ENCODE measurements around the gene ATP1A1. TPM values are rescaled to one million over a fixed set of nuclear protein-coding genes. Genes with fewer than 3 reads are reported as not detected.

The ATP1A1 gene
- total RNA-seq, result 232 and 241 TPM in 2 replicates

DNA sequence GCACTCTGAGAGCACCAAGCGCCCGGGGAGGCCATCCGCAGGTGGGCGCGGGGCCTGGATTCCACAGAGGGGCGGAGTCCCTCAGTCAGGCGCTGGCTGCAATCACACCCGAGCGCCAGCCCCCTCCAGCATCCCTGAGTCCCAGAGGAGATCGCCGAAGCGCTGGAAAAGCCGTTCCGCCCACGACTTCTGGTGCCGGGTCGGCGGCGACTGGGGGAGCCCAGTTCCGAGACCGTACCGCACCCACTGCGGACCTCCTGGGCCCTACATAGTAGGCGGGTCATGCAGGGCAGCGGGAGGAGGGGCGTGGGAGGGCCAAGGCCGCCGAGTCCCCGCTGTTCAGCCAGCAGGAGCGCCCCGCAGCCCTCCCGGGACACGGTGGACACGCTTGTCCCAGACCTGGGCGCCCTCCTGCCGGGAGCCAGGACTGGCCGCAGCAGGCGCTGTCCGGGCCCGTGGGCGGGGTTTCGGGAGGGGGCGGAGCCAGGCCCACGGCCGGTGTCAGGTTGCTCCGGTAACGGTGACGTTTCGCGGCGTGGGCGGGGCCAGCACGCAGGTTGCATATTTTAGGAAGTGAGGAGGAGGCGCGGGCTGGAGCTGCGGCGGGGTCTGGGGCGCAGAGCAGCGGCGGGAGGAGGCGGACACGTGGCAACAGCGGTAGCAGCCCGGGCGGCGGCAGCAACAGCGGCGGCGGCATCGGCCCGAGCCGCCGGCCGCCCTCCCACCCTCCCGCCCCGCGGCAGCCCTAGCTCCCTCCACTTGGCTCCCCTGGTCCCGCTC, at the start of gene ATP1A1:
Gene ATP1A1 (plus strand): TSS at position 594 of the 780 bp plus-strand sequence. CDS start 268 bp downstream, outside the sequence.

Small RNAs within 50 kb of the gene (small RNA-seq; reads per million reads assigned to genes)
- not detected for gene RF00019
- gene RNU6-817P, result not detected

Other genes with a start within 250 kb of the ATP1A1 start
- 14.0 and 18.6 TPM in 2 replicates for gene CD58, start 197.8 kb downstream of the ATP1A1 start, total RNA-seq

All from vein endothelial cell (primary cell).